Transverse colon (tissue), 4 donors: Measurements from ENCODE around the gene THUMPD2.

Source experiments
- EP300 ChIP-seq: sonication (generic); formaldehyde crosslinking; IDR thresholded peaks from one replicate; pipeline ENCODE4 v1.6.1; 2017; ENCODE audit warnings: antibody characterized with exemption, low read depth
- POLR2A ChIP-seq: fragments of 450-650 bp; IDR thresholded peaks from one replicate; pipeline ENCODE4 v1.6.1; 2016; ENCODE audit warnings: antibody characterized with exemption, mild to moderate bottlenecking, moderate library complexity
- POLR2AphosphoS5 ChIP-seq, 3 donors: sonication (generic); formaldehyde crosslinking; IDR thresholded peaks; one replicate each; pipeline ENCODE4 v1.6.1; 2016; ENCODE audit warnings: antibody characterized with exemption in 3 of 3
- TF ChIP-seq, protein P1 (sequence below), 5 experiments: fragments of 200-600 bp in 3 of 5; fragments of 450-650 bp in 2 of 5; sonication (generic) in 3 of 5; IDR thresholded peaks; 1 replicate in 2 of 5; 2 replicates in 3 of 5; pipeline ENCODE4 v1.5.1; 2016 to 2017; ENCODE audit warnings: antibody characterized with exemption in 5 of 5, inconsistent platforms in 3 of 5, mild to moderate bottlenecking in 2 of 5, moderate library complexity in 1 of 5

GRCh38 chr2:39762448-39762847 lies 16.6 kb downstream of the THUMPD2 start:
- TF ChIP-seq POLR2AphosphoS5 (IDR thresholded peaks at IDR 0.05) (no peak), POLR2A (no peak), EP300 (no peak)
- TF ChIP-seq, protein P1, sequence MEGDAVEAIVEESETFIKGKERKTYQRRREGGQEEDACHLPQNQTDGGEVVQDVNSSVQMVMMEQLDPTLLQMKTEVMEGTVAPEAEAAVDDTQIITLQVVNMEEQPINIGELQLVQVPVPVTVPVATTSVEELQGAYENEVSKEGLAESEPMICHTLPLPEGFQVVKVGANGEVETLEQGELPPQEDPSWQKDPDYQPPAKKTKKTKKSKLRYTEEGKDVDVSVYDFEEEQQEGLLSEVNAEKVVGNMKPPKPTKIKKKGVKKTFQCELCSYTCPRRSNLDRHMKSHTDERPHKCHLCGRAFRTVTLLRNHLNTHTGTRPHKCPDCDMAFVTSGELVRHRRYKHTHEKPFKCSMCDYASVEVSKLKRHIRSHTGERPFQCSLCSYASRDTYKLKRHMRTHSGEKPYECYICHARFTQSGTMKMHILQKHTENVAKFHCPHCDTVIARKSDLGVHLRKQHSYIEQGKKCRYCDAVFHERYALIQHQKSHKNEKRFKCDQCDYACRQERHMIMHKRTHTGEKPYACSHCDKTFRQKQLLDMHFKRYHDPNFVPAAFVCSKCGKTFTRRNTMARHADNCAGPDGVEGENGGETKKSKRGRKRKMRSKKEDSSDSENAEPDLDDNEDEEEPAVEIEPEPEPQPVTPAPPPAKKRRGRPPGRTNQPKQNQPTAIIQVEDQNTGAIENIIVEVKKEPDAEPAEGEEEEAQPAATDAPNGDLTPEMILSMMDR (IDR thresholded peaks at IDR 0.05), result no peak
